Measurements from ENCODE around the gene ADAM30. TPM values are rescaled to one million over a fixed set of nuclear protein-coding genes. Genes with fewer than 3 reads are reported as not detected.
A peak's percentile ranks its signal among the peaks of the same experiment; 100 is the strongest.

The ADAM30 gene
- total RNA-seq, 1 donor from 2014 or later, result not detected

DNA sequence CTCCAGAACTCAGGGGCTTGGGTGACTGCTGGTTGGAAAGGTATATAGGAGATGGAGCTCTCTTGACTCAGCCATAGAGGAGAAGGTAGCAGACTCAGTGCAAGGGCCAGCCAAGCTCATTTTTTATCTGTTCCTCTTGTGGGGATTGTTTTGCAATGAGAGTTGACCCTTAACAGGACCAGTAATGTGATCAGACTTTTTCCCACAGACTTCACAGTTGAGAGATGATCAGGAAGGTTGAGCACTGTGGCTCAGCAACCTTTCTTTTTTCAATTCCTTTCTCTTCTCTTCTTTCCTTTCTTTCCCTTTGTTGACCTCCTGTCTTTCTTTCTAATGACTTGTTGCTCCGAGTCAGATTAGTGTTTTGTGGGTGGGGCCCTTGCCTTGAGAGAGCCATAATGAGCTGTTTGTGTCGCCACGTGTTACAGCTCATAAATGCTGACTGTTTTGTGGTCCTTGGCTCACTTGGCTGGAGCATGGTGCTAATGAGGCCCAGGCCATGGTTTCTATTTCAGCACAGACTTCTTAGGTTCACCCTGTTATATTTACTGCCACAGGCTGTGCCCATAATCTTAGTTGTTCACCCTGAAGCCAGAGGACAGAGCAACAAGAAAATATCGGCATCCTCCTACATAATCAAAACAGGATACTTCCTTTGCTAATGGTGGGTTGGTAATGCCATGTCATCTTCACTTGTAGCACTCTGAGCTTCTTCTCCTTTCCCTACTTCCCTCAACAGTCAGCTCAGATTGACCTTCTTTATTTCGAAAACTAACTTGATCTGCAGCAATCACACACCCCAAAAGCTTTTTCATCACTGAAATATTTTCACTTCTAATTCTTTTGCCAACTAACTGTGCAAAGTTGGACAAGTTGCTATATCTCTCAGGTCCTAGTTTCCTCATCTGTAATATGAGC is 13.9 kb downstream of the ADAM30 start:
- no peak for DNase-seq (ENCODE audit: low spot score)
- H3K4me3 Mint-ChIP-seq, result no peak overlapping the region
- peaks cover 27% of the 10 kb centered on the region for H3K27me3 Mint-ChIP-seq (ENCODE audit: insufficient read depth)
- intact Hi-C loops (cut with micrococcal nuclease), result loop anchor here (10.0 kb wide), 1 partner anchor 138 kb away; no protein-coding TSS in a partner anchor
- no peaks in the 10 kb centered on the region for H3K36me3 Mint-ChIP-seq (ENCODE audit: low read depth)
- no peak overlapping the region for H3K27ac Mint-ChIP-seq
- no peaks in the 10 kb centered on the region for H3K4me1 Mint-ChIP-seq (ENCODE audit: low read depth)
- H3K9me3 Mint-ChIP-seq, result no peaks in the 10 kb centered on the region

DNA sequence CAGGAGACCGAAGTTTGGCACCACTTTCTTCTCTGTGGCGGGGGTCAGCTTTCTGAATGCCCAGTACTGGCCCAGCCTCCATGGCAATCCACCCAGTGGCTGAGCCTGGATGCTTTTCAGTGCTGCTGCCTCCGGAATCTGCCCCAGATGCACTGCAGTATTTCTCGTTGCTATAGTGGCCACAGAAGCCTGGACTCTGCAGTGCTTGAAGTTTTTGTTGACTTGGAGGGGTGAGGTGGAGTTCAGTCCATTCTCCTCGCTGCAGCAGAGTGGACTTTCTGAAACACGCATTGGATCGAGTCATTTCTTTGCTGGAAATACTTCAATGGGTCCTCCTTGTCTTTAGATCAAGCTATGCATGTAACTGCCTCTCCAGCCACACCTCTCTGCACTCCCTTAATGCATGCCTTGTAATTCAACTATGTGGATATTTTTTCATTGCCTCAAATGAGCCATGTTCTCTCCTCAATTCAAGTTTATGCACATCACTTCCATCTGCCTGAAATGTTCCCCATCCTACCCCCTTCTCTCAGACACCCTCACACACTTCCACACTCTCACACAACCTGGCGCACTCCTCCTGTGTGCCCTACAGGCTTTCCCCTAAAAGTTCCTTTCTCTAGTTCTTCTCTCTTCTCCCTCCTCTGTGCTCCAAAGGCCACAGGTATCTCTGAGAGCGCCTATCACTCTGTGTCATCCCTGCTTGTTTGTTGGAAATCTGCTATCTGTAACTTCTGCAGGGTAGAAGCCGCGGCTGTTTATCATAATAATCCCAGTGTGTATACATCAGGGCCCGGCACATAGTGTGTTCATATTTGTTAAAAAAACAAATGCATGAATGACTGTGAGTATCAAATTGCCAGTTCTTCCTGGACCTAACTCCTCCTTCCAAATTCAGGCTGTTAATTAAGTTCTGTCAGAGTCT is 16.5 kb downstream of the ADAM30 start:
- Mint-ChIP-seq H3K27ac (no peak overlapping the region), H3K4me3 (no peak overlapping the region), H3K4me1 (ENCODE audit: low read depth) (no peaks in the 10 kb centered on the region), H3K27me3 (ENCODE audit: insufficient read depth) (peaks cover 18% of the 10 kb centered on the region), H3K9me3 (no peaks in the 10 kb centered on the region), H3K36me3 (ENCODE audit: low read depth) (no peaks in the 10 kb centered on the region)
- no peak for DNase-seq (ENCODE audit: low spot score)
- intact Hi-C loops (cut with micrococcal nuclease), result loop anchor here (10.0 kb wide), 1 partner anchor 135 kb away; no protein-coding TSS in a partner anchor

DNA sequence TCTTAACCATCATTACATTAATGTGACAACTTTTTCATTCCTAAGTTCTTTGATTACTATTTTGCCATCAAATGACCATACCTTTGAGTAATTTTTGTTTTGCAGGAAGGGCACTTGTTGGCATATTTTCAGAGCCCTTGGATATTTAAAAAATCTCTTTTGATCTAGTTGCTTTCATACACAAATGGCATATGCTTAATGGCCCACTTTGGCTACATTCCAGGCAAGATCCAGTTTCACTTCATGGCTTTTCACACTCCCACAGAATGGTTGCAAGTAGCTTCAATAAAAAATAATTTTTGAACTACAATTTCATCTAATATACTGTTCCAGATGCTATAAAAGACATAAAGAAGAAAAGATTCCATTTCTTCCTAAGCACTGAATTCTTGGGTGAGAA is 18.1 kb downstream of the ADAM30 start:
- Mint-ChIP-seq H3K27me3 (ENCODE audit: insufficient read depth) (peaks cover 26% of the 10 kb centered on the region), H3K36me3 (ENCODE audit: low read depth) (no peaks in the 10 kb centered on the region), H3K4me1 (ENCODE audit: low read depth) (no peaks in the 10 kb centered on the region), H3K9me3 (no peaks in the 10 kb centered on the region), H3K4me3 (no peak overlapping the region), H3K27ac (no peak overlapping the region)
- DNase-seq (ENCODE audit: low spot score), result no peak
- intact Hi-C loops (cut with micrococcal nuclease), result no loop called here

GRCh38 chr1:119874186-119874585 is 22.1 kb downstream of the ADAM30 start:
- Mint-ChIP-seq H3K27ac (no peak overlapping the region), H3K4me1 (ENCODE audit: low read depth) (peaks cover 5% of the 10 kb centered on the region), H3K27me3 (ENCODE audit: insufficient read depth) (peaks cover 17% of the 10 kb centered on the region), H3K9me3 (no peaks in the 10 kb centered on the region), H3K4me3 (no peak overlapping the region), H3K36me3 (ENCODE audit: low read depth) (no peaks in the 10 kb centered on the region)
- intact Hi-C loops (cut with micrococcal nuclease), result no loop called here
- DNase-seq (ENCODE audit: low spot score), result no peak

DNA sequence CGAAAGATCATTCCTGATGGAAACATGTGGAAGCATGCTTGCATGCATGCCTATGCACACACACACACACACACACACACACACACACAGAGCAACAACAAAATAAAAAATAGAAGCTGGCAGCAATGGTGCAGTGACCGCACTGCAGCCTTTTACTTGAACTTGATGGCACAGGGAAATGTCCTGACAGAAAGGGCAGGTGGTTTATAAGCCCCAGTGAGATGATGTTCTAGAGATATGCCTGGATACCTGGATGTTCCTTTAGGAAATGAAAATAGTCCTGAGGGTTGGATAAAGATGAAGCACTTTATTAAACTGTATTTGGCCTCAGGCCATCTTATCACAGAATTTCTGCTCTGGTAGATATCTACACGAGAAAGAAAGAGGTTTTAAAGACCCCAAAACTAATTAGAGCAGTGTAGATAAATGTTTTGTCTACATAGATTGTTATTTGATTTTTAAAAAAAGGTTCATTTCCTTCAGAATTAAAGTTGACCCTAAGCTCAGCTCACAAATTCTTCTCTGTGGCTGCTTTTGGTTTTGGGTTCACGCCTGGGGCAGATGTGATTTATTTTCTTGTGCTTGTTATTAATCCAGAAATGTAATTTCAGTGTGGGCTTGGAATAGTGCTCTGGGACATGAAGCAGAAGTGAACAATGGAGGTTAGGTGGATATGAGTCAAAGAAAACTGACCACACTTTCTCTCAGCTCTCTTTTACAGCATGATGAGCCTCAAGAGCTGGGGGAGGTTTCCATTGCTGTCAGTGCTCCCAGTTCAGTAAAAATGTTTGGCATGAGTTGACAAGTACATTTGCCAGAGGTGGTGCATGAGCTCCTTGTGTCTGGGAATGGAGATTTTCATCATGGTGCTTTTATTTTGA is 22.9 kb downstream of the ADAM30 start:
- DNase-seq (ENCODE audit: low spot score), result no peak
- Mint-ChIP-seq H3K4me3 (no peak overlapping the region), H3K9me3 (no peaks in the 10 kb centered on the region), H3K4me1 (ENCODE audit: low read depth) (peaks cover 5% of the 10 kb centered on the region), H3K36me3 (ENCODE audit: low read depth) (no peaks in the 10 kb centered on the region), H3K27ac (no peak overlapping the region), H3K27me3 (ENCODE audit: insufficient read depth) (peaks cover 17% of the 10 kb centered on the region)
- intact Hi-C loops (cut with micrococcal nuclease), result no loop called here

DNA sequence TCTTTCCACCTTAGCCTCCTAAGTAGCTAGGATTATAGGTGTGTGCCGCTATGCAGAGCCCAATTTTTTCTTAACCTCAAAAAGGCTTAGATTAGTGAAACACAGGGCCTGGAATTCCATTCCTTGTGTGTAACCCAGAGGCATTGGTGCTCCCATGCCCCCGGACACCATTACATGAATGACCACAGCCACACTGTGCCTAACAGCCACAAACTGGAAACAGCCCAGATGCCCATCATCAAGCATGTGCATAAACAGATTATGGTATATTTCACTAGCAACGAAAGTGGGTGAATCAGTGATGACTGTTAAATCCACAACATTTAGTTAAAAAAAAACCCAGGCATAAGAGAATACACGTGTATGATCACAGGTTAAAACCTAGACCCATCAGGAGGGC is 24.4 kb downstream of the ADAM30 start:
- intact Hi-C loops (cut with micrococcal nuclease), result no loop called here
- no peaks in the 10 kb centered on the region for H3K36me3 Mint-ChIP-seq (ENCODE audit: low read depth)
- no peak overlapping the region for H3K27ac Mint-ChIP-seq
- DNase-seq (ENCODE audit: low spot score), result no peak
- no peaks in the 10 kb centered on the region for H3K9me3 Mint-ChIP-seq
- no peak overlapping the region for H3K4me3 Mint-ChIP-seq
- peaks cover 10% of the 10 kb centered on the region for H3K4me1 Mint-ChIP-seq (ENCODE audit: low read depth)
- peaks cover 17% of the 10 kb centered on the region for H3K27me3 Mint-ChIP-seq (ENCODE audit: insufficient read depth)

DNA sequence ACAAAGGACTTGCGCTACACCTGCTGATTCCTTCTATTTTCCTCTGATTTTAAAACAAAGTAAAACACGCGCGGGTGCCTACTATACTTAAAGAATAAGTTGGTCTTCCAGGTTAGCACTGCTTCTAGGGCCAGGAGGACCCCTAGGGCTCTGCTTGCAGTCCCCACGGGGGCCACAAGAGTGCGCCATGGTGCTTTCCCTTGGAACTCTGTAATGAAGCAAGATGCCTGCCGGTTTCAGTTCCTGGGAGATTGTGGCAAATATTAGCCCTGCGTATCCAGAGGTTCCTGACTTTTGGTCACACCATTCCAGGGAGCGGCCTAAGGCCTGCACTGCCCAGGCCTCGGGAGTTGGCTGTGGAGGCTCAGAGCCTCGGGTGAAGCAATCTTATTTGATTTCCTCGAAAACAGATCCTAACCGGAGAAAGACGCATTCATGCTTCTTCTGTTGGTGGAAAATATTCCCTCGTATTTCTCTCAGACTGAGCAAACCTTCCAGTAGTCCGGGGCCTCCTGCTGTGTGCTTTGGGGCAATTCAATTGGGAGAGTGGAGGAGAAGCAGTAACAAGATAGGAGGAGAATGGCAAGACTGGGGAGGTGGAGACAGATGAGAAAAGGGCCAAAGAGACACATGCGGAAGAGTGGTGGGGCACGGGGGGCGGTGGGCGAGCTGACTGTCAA is 25.3 kb downstream of the ADAM30 start:
- Mint-ChIP-seq H3K4me3 (no peak overlapping the region), H3K27ac (no peak overlapping the region), H3K27me3 (ENCODE audit: insufficient read depth) (peaks cover 23% of the 10 kb centered on the region), H3K9me3 (no peaks in the 10 kb centered on the region), H3K36me3 (ENCODE audit: low read depth) (no peaks in the 10 kb centered on the region), H3K4me1 (ENCODE audit: low read depth) (peaks cover 15% of the 10 kb centered on the region)
- peak; percentile 46 for DNase-seq (ENCODE audit: low spot score)
- intact Hi-C loops (cut with micrococcal nuclease), result no loop called here

DNA sequence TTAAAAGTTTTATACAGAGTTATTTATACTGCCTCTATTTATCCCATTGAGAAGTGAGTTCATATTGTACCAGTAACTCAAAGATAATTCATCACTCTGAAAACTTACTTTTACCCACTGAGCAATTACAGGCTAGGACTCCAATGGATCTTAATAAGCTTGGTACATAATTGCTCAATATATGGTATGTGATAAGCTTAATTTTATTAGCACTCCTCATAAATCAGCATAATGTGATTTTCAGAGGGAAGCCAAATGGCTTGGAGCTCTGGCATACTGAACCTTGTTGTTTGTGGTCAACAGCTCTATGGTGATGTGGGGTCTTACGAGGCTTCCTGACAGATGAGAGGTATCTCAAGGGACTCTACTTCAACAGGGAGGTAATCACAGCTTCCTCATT is 26.3 kb downstream of the ADAM30 start:
- intact Hi-C loops (cut with micrococcal nuclease), result no loop called here
- H3K9me3 Mint-ChIP-seq, result no peaks in the 10 kb centered on the region

DNA sequence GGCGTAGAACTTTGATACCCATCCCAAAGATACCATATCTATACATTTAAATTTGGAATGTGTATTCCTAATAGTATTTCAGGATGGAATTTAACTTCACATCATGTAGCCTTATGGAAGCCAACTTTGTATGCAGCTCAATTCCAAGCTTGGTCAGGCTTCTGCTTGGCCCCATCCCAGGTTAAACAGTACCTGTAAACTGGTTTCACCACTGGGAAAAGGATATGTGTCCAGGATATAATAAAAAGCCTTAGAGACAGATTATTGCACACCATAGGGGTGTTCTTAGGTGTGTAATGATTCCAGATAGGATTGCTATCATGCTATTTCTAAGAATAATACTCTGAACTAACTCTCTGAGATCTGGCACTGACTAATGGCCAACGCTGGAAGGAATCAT is 28.1 kb downstream of the ADAM30 start:
- Mint-ChIP-seq H3K27ac (no peak overlapping the region), H3K27me3 (ENCODE audit: insufficient read depth) (peaks cover 35% of the 10 kb centered on the region), H3K9me3 (no peaks in the 10 kb centered on the region), H3K36me3 (ENCODE audit: low read depth) (no peaks in the 10 kb centered on the region), H3K4me1 (ENCODE audit: low read depth) (peaks cover 15% of the 10 kb centered on the region), H3K4me3 (no peak overlapping the region)
- intact Hi-C loops (cut with micrococcal nuclease), result no loop called here
- no peak for DNase-seq (ENCODE audit: low spot score)

More for the DNA sequence above, 26.3 kb downstream of the ADAM30 start:
- Mint-ChIP-seq H3K36me3 (ENCODE audit: low read depth) (no peaks in the 10 kb centered on the region), H3K4me3 (no peak overlapping the region), H3K27ac (no peak overlapping the region), H3K27me3 (ENCODE audit: insufficient read depth) (peaks cover 30% of the 10 kb centered on the region), H3K4me1 (ENCODE audit: low read depth) (peaks cover 15% of the 10 kb centered on the region)
- no peak for DNase-seq (ENCODE audit: low spot score)

- Mint-ChIP-seq H3K9me3 (no peaks in the 10 kb centered on the region), H3K36me3 (ENCODE audit: low read depth) (no peaks in the 10 kb centered on the region), H3K27me3 (ENCODE audit: insufficient read depth) (peaks cover 45% of the 10 kb centered on the region), H3K27ac (no peak overlapping the region), H3K4me3 (no peak overlapping the region), H3K4me1 (ENCODE audit: low read depth) (peaks cover 15% of the 10 kb centered on the region)
- intact Hi-C loops (cut with micrococcal nuclease), result no loop called here
- DNase-seq (ENCODE audit: low spot score), result no peak
These were observed 29.9 kb downstream of the ADAM30 start for GRCh38 chr1:119866451-119866850.

GRCh38 chr1:119865627-119866026 is 30.7 kb downstream of the ADAM30 start:
- intact Hi-C loops (cut with micrococcal nuclease), result no loop called here
- no peaks in the 10 kb centered on the region for H3K36me3 Mint-ChIP-seq (ENCODE audit: low read depth)
- H3K27ac Mint-ChIP-seq, result no peak overlapping the region
- peaks cover 42% of the 10 kb centered on the region for H3K27me3 Mint-ChIP-seq (ENCODE audit: insufficient read depth)
- no peak for DNase-seq (ENCODE audit: low spot score)
- H3K4me3 Mint-ChIP-seq, result no peak overlapping the region
- peaks cover 13% of the 10 kb centered on the region for H3K4me1 Mint-ChIP-seq (ENCODE audit: low read depth)
- no peaks in the 10 kb centered on the region for H3K9me3 Mint-ChIP-seq

- Mint-ChIP-seq H3K27me3 (ENCODE audit: insufficient read depth) (peaks cover 38% of the 10 kb centered on the region), H3K27ac (no peak overlapping the region), H3K4me3 (no peak overlapping the region), H3K36me3 (ENCODE audit: low read depth) (no peaks in the 10 kb centered on the region), H3K9me3 (no peaks in the 10 kb centered on the region), H3K4me1 (ENCODE audit: low read depth) (peaks cover 34% of the 10 kb centered on the region)
- DNase-seq (ENCODE audit: low spot score), result no peak
- intact Hi-C loops (cut with micrococcal nuclease), result no loop called here
These were observed 34.0 kb downstream of the ADAM30 start for GRCh38 chr1:119862276-119862675.

Measured in activated T-helper 1 cell treated with anti-CD3 and anti-CD28 coated beads, Interleukin-12 subunit alpha, Interleukin-12 subunit beta, Interleukin-2, Interleukin-4 antibody, amounts not matched to agents 30 ng/mL and 10 ng/mL and 1 ng/mL, durations not matched to agents 14 hours and 24 hours and 36 hours (primary cell).